CD4-positive, alpha-beta T cell treated with Interleukin-10 for 1 hour (primary cell): ENCODE data around the gene XRCC1.
"Not testable (repeated sequence)": the region's sequence is repeated elsewhere in the genome, so short reads cannot be mapped to it uniquely, and the experiment has no call there.

Source experiments
- DNase-seq: peaks from one replicate; pipeline ENCODE4 v3.0.0-alpha.2; 2020

XRCC1 gene

DNA sequence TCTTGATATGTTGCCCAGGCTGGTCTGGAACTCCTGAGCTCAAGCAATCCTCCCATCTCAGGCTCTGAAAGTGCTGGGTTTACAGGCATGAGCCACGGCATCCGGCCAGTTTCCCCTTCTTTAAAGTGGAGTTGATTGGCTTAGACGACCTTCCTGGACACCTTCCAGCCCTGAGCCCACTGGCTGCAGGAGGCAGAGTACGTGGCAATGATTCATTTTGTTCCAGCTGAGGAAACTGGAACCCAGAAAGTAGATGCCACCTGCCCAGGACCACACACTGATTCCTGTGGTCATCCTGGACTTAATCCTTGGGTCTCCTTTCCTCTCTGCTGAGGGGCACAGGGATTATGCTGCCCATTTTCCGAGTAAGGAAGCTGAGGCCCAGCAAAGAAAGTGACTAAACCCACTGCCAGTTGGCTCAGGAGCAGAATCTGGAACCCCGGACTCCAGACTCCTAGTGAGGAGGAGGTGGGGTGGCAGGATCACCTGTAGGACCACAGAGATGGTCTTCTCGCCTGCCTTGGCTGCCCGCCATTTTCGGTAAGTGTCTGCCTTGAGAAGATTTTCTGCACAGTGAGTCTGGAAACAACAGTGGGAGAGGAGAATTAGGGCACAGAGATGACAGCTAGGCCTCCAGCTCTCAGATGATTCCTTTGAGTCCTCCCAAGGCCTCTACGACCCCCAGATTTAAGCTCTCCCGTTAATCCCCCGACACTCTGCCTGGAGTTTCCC lies 737 bp downstream of the XRCC1 start:
- DNase-seq: no peak

DNA sequence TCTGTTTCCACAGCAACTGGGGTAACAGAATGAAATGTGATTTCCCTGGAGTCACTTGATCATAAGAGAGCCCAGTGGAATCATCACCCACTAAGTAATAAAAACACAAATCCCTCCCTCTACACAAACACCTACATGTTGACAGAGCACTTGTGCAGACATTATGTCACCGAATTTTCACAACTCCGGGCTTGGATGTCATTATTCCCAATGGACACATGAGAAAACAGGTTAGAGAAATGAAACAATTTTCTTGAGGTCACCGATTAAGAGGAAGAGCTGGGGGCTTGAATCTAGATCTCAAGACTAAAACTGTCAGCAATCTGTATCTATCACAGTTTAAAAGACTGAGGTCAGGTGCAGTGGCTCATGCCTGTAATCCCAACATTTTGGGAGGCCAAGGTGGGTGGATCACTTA lies 3.1 kb downstream of the XRCC1 start:
- no peak for DNase-seq

DNA sequence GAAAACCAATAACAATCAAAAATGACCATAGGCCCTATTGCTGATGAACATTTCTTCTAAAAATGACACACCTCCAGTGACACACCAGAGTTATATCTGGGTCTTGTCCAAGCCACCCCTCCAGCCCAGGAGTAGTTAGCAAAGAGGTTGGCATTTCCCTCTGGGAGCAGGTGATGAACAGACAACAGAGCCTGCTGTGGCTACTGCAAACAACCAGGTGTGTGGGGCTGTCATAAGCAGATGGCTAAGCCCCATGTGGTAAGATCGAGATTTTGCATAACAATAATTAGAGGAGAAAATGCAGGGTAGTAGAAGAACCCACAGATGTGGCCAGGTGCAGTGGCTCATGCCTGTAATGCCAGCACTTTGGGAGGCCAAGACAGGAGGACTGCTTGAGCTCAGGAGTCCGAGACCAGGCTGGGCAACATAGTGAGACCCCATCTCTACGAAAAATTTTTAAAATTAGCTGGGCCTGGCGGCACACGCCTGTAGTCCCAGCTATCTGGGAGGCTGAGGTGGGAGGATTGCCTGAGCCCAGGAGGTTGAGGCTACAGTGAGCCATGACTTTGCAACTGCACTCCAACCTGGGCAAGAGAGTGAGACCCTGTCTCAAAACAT lies 5.0 kb downstream of the XRCC1 start:
- DNase-seq: no peak

DNA sequence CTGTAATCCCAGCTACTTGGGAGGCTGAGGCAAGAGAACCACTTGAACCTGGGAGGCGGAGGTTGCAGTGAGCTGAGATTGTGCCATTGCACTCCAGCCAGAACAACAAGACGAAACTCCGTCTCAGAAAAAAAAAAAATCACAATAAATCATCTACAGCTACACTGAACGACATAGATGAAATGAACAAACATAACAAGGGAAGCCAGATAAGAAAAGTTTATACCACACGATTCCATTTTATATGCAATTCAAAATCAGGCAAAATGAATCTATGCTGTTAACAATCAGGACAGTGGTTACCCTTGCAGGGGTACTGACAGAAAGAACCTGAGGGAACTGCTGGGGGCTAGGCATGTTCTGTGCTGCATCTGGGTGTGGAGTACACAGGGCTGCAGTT lies 5.7 kb downstream of the XRCC1 start:
- DNase-seq: no peak

DNA sequence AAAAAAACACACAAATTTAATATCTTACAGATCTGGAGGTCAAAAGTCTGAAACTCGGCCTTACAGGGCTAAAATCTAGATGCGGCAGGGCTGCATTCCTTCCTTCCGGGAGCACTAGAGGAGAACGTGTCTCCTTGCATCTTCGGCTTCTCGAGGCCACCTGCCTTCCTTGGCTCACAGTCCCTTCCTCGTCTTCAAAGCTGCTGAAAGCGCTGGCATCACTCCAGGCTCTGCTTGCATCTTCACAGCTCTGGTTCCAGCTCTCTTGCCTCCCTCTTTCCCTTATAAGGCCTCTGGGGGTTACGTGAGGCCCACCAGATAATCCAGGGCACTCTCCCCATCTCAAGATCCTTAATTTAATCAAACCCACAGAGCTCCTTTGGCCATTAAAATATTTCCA lies 10.5 kb downstream of the XRCC1 start:
- DNase-seq: no peak

DNA sequence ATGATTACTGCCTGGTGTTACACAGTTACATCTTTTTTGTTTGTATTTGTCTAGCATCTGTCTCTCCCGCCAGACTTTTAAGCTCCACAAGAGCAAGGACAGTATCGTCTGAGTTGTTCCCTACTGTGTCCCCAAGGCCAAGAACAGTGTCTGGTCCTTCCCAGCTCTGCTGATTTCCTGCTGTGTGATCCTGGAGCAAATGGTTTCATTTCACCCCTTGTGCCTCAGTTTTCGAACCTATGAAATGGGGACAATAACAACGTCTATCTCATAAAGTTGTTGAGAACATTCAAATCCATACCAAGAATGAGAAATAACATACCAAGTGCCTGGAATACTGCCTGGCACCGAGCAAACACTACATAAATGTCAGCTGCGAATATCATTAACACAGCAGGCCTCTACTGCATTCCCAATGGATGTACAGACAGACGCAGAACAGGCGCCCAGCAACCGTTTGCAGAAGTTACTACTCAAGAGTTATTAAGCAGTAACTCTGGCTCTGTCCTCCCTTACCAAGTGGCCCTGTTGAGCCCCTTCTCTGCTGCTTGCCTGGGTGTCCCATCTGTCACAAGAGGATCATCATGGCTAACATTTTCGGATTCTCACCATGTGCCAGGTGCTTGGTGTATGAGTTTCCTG lies 11.4 kb downstream of the XRCC1 start:
- DNase-seq: no peak

DNA sequence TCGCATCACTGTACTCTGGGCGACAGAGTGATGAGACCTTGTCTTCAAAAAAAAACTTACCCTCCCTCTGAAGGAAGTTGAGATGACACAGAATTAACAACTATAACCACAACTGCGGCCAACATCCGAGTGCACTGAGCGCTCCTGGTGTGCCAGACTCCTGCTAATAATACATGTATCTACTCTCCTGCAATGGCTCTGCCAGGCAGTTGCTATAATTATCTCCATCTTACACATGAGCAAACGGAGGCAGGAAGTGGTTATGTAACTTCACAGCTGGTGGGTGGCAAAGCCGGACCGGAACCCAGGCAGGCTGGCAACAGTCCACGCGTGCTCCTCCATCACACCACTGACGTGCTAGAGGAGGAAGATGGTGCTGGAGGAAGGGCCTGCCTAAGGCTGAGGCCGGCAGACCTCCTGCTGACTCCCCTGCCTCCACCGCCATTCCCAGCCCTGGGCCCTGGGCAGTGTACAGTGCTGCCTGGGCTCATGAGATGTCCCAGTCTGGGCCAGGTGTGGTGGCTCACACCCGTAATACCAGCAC lies 12.6 kb downstream of the XRCC1 start:
- peak; percentile 92 for DNase-seq

DNA sequence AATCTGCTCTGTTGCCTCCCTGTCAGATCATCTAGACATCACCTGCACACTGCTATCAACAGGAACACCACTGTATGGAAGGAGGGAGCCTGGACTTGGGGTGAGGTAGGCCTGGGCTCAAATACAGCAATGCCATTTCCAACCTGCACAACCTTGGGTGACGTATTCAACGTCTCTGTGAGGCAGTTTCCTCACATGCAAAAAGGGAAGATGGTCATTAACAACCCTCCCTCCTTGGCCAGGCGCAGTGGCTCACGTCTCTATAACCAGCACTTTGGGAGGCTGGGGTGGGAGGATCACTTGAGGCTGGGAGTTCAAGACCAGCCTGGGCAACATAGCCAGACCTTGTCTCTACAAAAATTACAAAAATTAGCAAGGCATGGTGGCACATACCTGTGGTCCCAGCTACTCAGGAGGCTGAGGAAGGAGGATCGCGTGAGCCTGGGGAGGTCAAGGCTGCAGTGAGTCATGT lies 13.1 kb downstream of the XRCC1 start:
- DNase-seq: no peak

DNA sequence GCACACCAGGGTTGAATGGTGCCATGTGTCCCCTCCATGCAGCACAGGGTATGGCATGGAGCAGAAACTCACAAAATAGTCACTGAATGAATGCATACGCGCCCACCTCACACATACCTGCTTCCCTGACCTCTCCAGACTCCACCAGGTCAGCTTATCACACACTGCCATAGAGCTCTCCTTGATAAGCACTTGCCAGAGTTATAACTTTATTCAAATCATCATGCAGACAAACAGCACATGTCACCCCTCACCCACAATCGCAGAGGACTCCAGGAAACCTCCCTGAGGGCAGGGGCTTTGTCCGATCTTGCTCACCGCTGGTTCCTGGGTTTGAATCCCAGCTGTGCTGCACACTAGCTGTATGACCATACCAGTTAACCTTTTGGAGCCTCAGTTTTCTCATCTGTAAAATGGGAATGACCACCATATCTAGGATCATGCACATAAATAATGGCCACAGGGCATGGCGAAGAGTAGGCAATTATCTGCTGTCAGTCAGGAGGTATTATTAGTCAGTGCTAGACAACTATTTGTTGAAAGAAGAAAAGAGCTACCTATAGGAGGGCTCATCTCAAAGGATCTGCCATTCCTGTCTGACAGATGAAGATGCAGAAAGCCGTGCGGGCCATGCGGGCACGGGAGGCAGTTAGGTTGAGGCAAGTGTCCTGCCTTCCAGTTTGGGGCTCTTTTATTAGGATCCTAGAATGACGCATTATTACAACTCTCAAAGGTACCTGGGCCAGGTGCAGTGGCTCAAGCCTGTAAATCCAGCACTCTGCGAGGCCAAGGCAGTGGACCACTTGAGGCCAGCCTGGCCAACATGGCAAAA lies 14.0 kb downstream of the XRCC1 start:
- no peak for DNase-seq

DNA sequence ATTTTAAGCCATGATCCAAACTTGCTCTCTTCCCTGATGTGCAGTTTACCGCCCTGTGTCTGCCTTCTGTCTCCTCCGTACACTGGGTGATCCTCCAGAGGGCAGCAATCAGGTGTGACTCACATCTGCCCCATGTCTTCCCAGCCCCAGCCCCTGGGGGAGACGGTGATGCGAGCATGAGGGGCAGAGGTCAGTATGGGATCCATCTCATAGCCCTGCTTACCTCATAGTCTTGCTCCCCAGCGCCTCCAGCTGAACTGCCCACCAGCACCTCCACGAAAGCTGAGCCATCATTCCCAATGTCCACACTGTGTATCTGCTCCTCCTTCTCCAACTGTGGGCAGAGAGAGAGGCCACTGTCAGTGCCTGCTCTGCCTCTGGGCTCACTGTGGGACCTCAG lies 14.6 kb downstream of the XRCC1 start:
- DNase-seq: no peak

DNA sequence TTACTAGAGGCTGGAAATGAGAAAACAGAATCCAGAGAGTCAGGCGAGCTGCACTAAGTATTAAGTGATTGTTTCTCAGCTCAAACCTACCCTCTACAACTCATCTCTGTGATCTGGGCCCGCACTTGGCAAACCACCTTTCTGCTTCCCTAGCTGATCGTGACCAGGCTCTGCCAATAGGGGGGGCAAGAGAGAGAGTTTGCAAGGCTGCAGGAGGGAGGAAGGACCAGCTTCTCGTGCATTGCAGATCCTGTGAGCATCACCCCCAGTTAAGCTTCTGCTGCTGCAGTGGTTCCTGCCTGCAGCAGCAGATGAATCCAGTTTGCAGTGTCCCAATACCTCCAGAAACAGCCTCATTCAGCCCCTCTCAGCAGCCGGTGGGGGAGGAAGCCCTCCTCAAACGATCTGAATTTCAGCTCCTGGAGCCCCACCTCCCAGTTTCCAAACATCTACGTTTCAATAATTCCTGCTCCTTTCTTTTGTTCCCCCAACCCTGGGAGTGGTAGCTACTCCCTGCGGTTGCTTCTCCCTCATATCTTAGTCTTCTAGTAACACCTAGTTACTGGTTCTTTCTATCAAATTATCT lies 20.0 kb downstream of the XRCC1 start:
- DNase-seq: peak; percentile 90

DNA sequence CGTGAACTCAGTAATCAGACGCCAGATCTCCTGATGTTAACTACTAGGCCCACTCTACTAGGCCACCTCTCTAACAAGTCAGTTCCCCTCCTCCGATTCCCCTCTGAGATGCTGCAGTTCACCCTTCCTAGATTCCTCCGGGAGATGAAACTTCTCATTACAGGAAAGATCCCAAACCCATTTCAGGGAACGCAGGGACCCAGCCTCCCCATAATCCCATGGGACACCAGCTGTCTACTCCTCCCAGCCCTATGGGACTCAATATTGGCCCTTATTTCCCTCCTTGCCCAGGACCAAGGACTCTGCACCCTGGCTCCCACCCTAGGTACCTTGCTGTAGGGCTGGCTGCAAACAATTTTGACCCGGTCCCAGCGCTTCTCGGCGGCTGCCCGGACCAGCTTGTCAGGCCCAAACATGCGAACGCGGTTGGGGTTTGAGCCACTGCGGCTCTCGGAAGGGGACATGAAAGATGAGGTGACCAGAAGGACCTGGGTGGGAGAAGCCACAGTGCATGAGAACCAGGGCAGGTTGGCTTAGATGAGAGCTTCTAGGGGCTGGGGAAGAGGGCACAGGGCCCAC lies 20.9 kb downstream of the XRCC1 start:
- no peak for DNase-seq

DNA sequence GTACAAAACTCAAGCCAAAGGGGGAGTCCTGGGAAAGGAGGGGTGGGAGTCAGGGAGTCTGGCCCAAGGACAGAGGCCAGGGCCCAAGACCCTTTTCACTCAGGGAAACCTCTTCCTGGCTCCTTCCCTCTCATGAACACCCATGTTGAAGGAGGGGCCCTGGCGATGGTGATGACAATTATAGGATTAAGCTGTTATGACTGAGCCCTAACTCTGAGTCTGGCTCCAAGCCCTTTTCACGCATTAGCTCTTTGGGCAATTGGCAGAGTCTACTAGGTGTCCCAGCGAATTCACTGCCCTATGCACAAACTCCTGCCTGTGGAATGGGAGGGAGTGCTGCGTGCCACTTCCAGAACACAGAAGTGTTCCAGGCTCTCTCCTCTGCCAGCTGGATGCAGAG lies 21.7 kb downstream of the XRCC1 start:
- DNase-seq: no peak

DNA sequence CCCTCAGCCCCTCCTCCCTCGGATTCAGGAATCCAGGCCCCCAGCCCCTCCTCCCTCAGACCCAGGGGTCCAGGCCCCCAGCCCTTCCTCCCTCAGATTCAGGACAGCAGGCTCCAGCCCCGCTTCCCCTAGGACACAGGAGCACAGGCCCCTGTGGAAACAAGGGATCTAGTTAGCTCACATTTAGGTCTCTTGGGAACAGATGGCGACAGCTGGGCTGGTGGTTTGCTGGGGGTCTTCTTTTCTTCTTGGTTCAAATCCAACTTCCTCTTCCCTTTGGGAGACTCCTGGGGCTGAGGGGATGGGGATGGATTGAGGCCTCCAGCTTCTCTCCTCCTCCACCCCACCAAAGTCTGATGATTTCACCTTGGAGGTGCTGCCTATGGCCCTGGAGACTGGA lies 22.7 kb downstream of the XRCC1 start:
- DNase-seq: no peak

DNA sequence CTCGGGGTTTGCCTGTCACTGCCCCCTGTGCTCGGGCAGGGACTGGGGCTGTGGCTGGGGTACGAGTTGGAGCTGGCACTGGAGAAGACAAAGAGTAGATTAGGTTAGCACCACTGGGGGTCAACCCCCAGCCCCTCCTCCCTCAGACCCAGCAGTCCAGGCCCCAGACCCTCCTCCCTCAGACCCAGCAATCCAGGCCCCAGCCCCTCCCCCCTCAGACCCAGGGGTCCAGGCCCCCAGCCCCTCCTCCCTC lies 23.2 kb downstream of the XRCC1 start:
- DNase-seq: no peak

DNA sequence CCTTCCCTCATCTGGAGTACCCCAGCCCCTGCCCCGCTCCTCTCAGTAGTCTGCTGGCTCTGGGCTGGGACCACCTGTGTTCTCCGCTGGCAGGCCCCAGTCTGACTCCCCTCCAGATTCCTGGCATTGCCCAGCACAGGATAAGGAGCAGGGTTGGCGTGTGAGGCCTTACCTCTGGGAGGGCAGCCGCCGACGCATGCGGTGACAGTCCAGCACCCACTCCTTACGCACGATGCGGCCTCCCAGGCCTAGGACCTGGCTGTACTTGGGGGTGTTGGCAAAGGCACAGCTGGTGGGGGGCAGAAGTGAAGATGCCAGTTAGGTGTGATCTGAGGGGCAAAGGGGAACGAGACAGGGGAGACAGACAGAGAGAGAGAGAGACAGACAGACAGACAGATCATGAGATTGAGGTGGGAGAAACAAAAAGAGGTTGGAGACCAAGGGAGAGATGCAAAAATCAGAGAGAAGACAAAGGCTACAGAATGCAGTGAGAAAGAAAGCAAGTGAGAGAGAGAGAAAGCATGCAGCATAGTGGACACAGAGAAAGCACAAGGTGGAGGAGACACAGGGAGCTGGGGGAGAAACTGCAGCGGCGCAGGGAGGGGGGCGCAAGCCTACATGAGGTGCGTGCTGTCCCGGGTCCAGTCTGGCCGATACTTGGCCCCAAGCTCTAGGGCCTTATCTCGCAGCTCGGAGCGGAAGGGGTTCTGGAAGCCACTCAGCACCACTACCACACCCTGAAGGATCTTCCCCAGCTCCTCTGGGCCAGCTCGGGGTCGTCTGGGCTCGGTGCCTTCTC lies 23.7 kb downstream of the XRCC1 start:
- DNase-seq: no peak

DNA sequence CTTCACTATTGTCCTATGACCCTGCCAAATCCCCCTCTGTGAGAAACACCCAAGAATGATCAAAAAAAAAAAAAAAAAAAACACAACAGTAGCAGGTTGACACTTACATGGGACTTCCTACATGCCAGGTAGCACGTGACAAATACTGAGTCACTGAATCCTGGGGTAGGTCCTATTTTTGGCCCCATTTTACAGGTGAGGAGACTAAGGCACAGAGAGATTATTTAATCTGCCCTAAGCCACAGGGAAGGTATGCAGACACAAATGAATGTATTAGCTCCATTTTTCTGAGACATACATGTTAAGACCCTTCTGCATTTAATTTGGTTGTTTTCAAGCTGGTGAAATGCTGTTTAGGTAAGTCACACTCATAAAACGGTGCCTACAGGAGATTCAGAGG lies 26.6 kb downstream of the XRCC1 start:
- DNase-seq: no peak

DNA sequence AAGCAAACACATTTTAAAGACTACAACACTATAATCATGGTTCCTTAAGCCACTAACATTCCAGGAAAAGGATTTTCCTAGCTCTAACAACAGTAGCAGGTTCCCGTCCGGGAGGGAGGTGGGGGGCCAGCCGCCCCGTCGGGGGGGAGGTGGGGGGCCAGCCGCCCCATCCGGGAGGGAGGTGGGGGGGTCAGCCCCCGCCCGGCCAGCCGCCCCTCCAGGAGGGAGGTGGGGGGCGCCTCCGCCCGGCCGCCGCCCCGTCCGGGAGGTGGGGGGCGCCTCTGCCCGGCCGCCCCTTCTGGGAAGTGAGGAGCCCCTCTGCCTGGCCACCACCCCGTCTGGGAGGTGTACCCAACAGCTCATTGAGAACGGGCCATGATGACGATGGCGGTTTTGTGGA lies 27.4 kb downstream of the XRCC1 start:
- DNase-seq: not testable (repeated sequence)

DNA sequence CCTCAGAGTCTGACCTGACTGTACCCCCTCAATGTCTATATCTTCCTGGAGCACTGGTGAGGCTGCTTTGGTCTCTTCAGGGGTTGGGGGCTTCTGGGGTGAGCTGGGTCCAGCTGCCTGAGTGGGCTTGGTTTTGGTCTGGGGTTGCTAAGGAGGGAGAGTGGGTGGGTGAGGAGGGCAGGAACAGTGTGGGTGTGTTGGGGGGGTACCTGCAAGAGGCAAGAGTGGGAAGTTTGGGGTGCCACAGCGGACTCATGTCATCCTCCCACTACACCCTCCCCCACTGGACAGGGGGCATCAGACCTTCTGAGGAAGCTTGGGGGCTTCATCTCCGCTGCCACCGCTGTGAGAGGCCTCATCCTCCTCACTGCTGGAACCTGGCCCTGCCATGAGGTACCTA lies 28.7 kb downstream of the XRCC1 start:
- no peak for DNase-seq

DNA sequence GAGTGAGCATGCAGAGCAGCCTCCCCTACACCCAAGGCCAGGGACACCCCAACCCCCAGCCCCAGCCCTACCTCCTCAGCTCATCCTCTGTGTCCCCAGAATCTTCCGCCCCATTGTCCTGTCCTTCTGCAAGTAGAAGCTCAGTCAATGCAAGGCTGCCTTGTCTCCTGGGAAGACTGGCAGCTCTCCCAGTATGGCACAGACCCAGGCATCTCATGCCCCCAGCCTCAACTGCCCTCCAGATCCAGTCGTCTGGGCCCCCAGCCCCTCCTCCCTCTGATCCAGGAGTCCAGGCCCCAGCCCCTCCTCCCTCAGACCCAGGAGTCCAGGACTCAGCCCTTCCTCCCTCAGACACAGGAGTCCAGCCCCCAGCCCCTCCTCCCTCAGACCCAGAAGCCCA lies 29.3 kb downstream of the XRCC1 start:
- no peak for DNase-seq

DNA sequence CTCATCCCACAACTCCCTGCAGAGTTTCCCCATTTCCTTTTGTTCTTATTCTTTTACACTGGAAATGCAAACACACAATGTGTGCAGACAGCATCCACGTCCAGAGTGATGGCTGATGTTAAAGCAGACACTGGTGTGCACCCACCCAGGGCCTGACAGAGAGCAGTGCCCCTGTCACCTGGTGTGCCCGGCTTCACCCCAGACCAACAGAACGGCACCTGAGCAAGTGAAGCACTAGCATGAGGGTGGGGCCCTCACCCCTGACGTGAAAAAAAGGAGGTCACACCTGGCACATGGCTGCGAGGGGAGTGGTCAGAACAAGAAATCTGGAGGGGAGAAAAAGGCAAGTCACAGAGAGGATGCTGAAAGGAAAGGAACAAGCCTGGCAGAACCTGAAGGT lies 30.1 kb downstream of the XRCC1 start:
- DNase-seq: no peak

DNA sequence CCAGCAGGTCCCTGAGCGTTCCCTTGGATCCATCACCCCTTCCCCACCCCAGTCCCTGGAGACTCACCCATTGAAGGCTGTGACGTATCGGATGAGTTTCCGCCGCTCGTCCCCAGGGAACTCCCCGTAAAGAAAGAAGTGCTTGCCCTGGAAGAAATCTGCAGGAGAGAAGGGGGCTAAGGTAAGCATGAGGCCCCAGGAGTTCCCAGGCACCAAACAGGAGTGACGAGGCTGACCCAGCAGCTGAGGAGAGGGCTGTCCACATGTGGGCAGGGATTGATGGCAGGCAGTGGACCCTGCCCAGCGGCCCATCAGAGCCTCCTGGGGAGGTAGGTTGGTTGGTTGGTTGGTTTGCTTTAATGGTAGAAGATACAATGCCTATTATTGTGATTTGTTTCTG lies 31.2 kb downstream of the XRCC1 start:
- DNase-seq: no peak
